GM21723 (cell line): ENCODE data around the gene PNMA6E.
"Not testable (repeated sequence)": the region's sequence is repeated elsewhere in the genome, so short reads cannot be mapped to it uniquely, and the experiment has no call there.

Experiments
- ATAC-seq: cut with Tn5 transposase; IDR thresholded peaks from one replicate; pipeline ENCODE4 v1.9.1; 2021; ENCODE audit warnings: mild to moderate bottlenecking, moderate library complexity; ENCODE audit not compliant: unreplicated experiment

The PNMA6E gene

DNA sequence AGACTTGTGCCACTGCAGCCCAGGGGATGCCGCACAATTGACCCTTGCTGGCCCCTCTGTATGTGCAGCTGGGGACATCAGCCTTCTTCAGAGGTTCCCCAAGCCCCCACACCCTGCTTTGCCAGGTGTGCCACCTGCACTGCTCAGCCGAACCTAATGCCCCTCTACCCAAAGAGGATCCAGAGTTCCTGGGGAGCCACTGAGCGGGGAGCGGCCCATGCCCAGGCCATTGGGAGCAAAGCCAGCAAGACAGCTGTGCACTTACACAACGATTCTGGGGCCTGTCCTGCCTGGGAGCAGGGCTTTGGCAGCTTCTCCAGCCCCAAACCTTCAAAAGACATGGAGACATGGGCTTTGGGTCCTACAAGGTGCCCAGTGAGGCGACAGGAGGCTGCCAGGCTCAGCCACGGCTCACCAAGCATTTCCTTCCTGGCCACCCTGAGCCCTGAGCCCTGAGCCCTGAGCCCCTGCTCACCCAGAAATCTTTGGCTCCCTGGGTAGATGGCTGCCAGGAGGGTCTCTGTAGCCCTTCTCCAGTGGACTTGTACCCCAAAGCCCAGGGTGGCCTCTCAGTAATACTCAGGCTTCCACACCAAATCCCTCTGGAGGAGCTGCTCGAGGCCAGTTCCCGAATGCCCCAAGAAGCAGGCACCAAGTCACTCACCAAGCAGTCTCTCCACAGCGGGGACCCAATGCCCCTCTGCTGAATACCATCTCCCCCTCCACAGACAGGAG, 13.0 kb downstream of the PNMA6E start:
- ATAC-seq: no peak

DNA sequence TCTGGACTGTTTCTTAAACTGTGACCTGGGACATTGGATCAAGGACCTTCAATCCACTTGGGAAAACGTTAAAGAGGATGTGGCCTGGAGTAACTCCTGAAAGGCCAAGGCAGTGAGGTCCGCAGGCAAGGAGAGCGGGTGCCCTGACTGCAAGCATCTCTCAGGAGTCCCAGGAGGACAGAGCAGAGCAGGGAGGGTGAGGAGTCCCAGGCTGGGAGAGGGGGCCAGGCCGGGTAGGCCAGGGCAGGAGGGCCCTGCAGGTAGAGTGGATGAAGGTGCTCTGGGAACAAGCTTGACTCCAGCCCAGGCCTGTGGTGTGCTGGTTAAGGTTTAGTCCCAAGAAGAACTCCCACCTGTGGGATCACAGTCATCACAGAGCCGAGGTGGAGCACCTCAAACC, 13.8 kb downstream of the PNMA6E start:
- no peak for ATAC-seq

DNA sequence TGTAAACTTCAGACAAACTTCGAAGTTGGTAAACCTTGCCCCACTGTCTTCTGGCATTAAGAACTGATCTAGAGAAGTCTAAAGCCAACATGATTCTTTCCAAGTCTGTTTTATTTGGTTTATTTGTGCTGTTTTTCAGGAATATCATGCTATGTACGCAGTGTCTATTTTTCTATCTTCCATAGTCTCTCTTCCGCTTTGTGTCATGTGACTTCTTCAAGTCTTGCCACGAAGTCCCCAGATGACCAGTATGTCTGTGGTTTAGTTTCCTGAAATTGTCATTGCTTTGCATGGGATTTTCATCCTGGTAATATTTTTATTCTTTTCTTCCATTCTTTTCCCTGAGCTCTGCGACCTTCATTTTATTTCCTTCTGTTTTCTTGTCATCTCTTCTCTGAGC, 15.1 kb downstream of the PNMA6E start:
- no peak for ATAC-seq

DNA sequence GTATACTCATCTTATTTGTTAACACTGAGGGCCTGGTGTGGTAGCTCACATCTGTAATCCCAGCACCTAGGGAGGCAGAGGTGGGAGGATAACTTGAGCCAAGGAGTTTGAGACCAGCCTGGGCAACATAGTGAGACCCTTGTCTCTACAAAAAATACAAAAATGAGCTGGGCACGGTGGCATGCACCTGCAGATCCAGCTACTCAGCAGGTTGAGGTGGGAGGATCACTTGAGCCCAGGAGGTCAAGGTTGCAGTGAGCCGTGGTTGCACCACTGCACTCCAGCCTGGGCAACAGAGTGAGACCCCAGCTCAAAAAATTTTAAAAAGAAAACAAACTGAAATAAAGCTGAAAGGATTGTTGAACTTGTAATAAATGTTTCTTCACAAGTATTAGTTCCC, 16.2 kb downstream of the PNMA6E start:
- not testable (repeated sequence) for ATAC-seq

DNA sequence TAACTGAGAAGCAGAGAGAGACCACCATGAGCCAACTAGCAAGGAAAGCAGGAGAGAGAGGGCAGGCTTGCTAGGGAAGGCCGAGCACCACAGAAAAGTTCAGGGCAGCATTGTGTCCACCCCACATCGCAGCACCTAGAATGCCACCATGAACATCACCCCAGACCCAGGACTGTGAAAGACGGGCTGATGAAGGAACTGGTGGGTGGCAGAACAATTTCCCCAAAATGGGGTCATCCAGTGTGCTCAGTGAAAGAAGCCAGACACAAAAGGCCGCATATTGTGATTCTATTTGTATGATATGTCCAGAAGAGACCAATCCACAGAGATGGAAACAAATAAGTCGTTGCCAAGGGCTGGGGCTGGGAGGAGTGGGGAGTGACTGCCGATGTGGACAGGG, 16.8 kb downstream of the PNMA6E start:
- no peak for ATAC-seq

DNA sequence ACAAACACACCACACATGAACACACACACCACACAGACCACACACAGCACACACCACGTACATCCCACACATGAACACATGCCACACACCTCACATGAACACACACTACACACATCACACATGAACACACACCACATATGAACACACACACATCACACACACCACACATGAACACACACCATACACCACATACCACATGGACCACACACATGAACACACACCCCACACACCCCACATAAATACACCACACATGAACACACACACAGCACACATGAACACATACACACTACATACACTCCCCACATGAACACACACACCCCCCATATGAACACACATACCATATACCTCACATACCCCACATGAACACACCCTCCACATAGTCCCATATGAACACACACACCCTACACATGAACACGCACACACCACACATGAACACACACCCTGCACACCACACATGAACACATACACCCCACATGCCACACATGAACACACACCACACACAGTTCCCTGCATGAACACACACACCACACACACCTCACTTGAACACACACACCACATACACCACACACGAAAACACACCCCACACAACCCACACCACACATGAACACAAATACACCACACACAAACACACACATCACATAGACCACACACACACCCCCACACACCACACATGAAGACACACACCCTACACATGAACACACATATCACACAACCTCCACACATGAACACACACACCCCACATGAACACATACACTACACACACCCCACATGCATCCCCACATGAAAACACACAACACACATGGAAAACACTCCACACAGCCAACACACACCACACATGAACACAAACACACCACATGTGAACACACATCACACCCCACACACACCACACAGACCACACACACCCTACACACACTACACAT, 18.3 kb downstream of the PNMA6E start:
- no peak for ATAC-seq

DNA sequence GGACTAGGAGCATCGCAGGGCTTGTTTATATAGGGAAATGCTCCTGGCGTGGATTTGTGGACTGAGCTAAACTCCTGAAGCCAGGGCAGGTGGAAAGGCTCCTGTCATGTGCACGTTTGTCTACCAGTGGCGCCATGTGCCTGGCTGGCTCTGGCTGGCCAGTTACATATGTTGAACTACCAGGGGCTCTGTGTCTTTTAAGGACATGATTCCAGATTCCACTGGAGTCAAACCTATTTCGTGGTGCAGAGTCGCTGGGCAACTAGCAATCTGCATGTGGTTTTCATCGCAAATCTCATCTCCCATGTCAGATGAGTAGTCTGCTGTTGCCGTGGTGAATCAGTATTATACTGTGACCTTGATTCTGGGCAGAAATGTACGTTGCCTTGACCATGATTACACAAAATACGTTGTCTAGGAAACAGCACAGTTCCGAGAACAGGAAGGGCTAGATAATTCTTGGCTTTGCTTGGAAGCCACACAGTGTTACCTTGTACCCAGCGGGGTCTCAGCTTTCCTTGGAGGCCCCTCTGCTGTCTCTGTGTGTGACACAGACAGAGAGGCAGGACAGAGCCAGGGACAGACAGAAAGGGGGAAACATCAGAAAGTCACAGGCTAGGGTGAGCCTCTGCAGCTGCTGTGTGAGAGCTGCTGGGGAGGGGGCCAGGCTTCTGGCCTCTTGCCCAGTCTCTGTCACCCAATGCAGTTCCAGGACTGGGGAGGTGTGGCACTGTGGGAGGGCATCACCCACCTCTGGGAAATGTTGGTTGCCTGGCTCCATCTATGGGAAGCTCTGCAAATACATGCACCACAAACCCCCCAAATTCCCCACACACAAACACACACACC, 19.2 kb downstream of the PNMA6E start:
- ATAC-seq: no peak

DNA sequence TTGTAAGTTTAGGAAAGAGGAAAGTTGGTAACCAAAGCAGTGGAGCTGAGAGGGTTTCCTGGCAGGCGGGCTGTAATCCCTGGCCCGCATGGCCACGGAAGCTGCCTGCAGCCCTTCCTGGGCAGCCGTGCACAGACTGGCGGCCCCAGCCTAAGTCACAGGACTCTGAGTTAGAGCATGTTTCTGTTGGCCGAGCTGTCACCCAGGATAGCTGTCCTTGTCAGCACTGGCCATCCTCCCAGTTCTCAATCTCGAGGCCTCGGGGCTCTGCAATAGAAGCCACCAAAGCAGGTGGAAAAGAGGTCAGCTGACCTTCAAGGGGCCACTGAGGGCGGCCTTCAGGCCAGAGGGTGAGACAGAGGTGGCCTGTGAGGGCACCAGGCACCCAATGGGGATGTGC, 20.5 kb downstream of the PNMA6E start:
- ATAC-seq: no peak

DNA sequence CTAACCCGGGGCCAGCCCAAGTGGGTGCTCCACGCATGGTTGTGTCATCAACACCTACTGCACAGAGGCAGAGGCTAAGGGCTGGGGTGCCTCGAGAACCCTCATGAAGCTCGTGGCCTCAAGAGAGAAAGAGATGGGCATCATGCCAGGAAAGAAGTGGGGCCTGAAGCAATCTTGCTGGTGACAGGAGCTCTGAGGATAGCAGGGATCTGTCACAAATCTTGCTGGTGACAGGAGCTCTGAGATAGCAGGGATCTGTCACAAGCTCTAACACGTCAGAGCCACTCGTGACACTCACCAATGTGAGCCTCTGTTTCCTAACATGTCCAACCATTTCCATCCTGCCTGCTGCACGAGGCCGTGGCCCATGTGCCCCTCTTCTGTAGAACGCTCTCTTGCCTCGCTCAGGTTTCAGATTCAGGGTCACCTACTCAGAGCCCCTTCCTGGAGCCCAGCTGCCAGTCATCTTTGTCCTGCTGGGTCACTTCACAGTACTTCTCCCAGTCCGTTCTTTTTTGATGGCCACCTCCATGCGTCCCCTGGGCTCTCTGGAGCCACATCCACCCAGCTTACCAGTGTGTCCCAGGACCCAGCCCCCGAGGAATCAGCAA, 21.1 kb downstream of the PNMA6E start:
- no peak for ATAC-seq

DNA sequence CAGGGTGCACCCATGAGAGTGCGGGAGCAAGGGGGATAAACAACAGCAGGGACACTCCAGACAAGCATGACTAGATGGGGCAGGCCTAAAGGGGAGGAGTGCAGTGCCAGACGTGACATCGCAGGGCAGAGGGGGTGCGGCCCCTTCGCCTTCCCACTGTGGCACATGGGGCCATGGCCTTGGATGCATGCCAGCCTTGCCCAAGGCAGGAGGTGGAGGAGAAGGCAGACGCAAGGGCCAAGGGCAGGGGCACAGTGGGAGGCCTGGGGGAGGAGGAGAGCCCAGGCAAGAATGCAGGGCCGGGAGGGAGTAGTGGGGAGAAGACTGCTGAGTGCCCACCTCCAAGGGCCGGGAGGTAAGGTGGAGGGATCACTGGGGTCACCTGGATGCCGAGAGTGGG, 21.6 kb downstream of the PNMA6E start:
- no peak for ATAC-seq

DNA sequence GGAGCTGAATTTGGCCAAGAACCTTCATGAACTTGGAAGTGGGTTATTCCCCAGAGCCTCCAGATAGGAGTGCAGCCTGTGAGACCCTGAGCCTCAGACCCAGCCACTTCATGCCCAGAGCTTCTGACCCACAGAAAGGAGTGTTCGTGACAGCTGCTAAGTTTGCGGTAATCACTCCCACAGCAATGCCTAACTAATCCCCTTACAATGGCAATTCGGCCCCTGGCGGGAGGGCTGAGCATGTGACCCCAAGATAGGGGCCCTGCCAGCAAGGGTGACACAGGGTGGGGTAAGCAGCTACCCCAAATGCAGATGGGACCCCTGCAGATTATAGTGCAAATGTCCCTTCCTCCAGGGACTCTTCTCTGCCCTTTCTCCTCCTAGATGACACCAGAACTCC, 22.5 kb downstream of the PNMA6E start:
- no peak for ATAC-seq

DNA sequence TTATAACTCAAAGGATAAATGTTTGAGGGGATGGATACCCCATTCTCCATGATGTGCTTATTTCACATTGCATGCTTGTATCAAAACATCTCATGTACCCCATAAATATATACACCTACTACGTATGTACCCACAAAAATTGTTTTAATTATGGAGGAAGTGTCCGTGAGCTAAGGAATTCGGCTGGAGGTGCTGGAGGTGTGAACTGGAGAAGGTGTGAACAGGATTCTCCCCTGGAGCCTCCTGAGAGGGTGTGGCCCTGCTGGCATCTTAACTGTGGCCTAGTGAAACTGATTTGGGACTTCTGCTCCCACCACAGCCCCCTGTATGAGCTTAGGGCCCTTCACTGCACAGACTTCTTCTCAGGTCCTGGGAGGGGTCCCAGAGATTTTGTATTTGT, 23.4 kb downstream of the PNMA6E start:
- ATAC-seq: no peak

DNA sequence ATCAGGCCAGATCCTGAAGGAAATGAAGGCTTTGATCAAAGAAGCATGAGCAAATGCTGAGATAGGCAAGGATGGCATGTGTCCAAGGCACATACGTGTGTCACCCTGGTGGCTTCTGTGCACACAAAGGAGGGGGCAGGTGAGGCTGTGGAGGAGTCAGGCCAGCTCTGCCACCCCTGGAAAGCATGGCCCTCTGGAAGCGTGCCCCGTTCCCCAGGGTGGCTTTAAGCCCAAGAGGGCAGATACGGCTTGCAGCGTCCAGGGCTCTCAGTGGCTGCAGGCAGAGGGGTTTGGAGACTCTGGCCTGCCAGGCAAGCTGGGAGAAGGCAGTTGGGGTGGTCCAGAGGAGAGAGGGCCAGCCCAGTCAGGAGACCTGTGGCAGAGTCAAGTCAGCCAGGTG, 25.6 kb downstream of the PNMA6E start:
- ATAC-seq: no peak

DNA sequence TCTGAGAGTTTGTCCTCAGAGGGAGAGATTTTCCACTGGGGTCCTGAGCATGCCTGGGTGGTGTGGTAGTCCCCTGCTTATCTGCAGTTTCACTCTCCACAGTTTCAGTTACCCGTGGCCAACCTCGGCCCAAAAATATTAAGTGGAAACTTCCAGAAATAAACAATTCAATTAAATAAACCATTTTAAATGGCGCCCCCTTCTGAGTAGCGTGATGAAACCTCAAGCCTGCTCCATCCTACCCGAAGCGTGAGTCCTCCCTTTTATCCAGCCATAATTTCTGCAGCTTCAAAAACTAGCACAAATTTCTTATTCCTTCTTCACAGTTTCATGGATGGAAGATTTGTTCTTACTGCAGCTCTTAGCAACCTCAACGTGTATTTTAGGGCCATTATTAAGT, 26.7 kb downstream of the PNMA6E start:
- no peak for ATAC-seq

DNA sequence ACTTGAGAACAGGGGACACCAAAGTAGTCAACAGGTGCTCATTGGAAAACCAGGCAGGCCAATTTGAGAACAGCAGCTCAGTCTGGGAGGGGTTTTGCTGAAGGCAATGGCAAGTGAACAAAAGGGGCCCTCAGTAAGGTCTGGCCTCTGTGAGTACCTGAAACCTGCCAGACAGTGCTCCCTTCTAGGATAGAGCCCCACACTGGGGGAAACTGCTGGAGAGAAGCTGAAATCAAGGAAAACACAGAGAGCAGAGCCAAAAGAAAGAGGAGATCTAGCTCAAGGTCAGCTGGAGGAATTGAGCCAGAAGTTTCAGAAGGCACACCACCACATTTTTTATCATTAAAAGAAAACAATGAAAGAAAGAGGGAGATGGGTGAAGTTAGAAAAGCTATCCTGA, 28.2 kb downstream of the PNMA6E start:
- no peak for ATAC-seq

DNA sequence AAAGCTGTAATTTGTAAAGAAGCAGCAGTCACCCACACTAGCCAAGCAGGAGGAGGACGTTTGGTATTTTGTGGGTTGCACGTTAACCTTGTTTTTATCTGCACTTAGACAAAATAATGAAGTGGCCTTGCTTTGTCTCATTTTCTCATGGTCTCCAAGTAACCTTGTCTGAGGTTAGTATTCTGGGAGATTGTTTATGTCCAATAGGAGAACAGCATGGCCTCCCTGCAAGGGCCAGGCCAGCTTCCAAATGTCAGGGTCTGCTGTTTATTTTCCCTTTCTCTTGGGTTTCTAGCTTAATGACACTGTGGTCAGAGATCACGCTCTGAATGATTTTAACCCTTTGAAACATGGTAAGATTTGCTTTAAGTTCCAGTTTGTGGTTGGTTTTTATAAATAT, 29.9 kb downstream of the PNMA6E start:
- no peak for ATAC-seq

DNA sequence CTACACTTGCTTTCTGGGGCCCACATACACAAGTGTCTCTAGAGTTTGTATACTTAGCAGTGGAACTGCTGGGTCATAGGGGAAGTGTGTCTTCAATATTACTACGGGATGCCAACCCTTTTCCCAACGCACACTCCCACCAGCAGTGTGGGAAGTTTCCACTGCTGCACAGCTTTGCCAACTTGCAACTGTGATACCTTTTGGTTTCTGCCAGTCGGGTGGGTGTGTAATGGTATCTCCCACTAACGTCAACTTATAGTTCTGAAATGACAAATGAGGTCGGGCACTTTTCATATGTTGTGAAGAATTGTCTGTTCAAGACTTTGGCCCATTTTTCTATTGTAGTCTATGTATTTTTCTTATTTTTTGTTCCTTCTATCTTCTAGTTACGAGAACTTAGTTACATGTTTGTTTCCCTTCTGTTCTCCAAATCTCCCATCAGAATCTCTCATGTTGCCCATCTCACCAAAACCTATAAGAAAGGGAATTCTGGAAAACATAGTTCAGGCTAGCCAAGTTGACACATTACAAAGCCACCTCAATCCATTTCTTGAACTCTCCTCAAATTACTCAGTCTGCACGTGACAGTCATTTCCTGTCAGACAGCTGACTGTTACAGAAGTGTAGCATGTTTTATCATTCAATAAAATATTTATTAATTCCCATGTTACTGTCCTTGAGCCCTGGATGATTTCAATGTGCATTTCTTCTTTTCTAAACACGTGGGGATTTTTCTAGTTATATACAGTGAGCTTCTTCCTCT, 30.7 kb downstream of the PNMA6E start:
- ATAC-seq: no peak

DNA sequence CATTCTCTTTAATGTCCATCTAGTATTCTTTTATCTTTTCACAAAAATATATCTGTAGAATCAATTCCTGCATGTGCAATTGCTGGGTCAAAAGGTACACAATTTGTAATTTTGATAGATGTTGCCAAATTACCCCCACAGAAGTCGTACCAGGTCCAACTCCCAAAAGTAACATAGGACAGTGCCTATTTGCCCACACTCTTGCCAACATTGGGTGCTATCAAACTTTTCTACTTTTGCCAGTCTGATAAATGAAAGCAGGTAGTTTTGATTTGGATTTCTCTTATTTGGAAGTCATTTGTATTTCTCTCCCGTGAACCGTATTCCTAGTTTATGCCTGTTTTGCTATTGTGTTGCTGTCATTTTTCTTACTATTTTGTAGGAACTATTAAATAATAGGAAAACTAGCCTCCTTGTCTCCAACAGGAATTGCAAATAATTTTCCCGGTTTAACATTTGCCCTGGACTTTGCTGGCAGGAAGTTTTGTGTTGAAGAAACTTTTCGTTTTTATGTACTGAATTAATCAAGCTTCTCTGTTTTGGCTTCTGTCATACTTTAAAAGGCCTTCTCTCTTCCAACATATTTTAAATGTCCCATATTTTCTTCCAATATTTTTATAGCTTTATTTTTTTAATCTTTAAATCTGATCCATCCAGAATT, 34.1 kb downstream of the PNMA6E start:
- ATAC-seq: no peak

DNA sequence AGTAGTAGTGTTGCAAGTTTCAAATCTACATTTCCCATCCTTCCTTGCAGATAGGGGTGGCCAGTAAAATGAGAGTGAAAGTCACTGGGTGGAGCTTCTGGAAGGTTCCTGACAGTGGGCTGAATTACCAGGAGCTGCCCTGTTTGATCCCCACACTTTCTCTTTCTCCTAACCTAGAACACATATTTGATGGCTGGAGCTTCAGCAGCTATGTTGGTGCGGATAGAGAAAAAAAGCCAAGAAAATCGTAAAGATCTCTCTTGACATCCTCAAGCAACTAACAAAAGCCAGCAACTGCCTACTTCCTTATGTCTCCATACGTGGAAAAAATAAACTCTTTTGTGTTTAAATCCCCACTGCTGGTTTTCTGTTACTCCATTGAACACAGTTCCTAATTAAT, 35.0 kb downstream of the PNMA6E start:
- peak; percentile 13 for ATAC-seq

DNA sequence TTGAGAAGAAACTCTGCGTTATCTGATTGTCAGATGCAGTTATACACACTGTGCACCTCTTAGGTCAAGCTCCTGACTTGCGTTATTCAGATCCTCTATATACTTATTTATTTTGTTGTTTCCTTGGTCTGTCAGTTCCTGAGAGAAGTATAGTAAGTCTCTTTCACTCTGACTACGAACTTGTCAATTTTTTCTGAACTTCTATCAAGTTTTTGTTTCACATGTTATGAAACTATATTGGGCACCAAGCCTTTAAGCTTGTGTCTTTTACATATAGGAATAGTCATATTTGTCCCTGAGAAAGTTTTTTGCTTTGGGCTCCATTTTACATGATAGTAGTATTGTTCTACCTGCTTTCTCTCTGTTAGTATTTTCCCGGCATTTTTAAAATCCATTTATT, 35.5 kb downstream of the PNMA6E start:
- peak; percentile 57 for ATAC-seq
